ENCODE results near the gene SAMHD1.
"Not testable (repeated sequence)": the region's sequence is repeated elsewhere in the genome, so short reads cannot be mapped to it uniquely, and the experiment has no call there.

The SAMHD1 gene

DNA sequence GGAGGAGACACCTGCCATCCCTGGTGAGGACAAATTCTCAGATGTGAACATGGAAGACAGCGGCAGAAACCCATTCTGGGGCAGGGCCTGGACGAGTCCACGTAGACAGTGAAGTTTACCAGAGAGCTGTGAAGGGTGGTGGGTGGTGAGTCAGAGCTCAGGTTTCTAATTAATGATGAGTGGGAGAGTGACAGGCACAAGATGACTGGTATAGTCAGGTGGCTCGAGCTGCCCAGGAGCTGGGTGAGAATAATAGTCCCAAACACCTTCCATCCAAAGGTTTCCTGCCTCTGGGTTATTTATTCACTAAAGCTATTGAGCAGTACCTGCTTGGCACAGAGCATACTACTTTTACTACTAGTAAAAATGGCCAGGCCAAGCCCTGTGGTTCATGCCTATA is 69.6 kb downstream of the SAMHD1 start:
- Histone ChIP-seq H3K36me3 (ENCODE audit: insufficient read depth, low read length) (no peaks in the 10 kb centered on the region), H3K9me3 (ENCODE audit: control insufficient read depth, insufficient read depth, low read length) (no peaks in the 10 kb centered on the region), H3K4me1 (ENCODE audit: insufficient read depth, low read length) (peaks cover 3% of the 10 kb centered on the region; the same call in 1 of the 2 replicates), H3K9ac (ENCODE audit: low read depth, low read length) (no peak overlapping the region)

DNA sequence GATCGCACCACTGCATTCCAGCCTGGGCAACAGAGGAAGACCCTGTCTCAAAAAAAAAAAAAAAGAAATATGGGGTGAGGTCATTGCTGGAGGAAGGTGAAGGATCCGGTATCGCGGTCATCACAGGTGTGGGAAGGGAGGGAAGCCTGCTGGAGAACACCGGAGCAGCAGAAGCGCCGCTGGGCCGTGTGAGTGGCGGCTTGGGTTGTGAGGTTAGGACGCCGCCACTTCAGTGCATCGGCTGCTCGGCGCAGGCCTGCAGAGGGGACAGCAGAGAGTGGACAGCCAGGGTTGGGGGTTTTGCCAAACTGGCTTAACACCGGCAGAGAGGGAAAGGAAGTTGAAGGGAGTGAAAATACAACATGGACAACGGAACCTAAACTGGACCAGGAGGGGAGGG is 70.2 kb downstream of the SAMHD1 start:
- no peak overlapping the region for H3K9ac ChIP-seq (ENCODE audit: low read depth, low read length)
- no peaks in the 10 kb centered on the region for H3K4me1 ChIP-seq (ENCODE audit: insufficient read depth, low read length)
- no peaks in the 10 kb centered on the region for H3K36me3 ChIP-seq (ENCODE audit: insufficient read depth, low read length)

DNA sequence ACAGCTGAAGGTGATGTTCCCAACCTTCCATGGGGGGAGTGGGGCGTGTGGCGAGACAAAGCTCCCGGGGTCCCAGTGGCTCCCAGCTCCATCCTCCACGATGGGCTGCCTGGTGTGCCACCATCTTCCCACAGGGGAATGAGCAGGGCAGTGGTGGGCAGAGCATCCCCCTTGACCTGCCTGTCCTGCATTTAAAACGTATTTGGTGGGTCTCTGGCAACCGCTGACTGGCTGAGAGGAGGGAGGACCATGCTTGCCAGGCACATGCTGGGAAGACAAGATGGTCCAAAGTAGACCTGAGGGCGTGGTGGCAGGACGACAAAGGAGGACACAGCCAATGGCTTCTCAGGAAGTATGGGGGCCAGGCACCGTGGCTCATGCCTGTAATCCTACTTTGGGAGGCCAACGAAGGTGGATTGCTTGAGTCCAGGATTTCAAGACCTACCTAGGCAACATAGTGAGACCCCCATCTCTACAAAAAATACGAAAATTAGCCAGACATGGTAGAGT is 70.7 kb downstream of the SAMHD1 start:
- H3K9ac ChIP-seq (ENCODE audit: low read depth, low read length) = no peak overlapping the region

More for the DNA sequence above, 70.2 kb downstream of the SAMHD1 start:
- H3K9me3 ChIP-seq (ENCODE audit: control insufficient read depth, insufficient read depth, low read length) = no peaks in the 10 kb centered on the region

DNA sequence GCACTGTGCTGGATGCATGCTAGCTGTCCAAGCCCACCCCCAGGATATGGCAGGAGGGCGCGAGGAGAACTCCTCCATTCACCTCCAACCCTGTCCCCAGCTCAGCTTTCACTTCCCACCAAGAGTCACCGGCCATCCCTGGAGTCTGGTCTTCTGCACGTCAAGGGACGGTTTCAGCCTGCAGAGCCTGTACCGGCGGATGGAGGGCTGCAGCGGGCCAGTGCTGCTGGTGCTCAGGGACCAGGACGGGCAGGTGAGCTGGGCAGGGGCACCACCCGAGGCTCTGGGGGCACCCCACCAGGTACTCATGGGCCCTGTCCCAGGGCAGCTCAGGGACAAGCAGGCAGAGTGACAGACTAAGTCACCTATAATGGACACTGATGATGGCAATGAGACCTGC is 72.6 kb downstream of the SAMHD1 start:
- Histone ChIP-seq H3K9ac (ENCODE audit: low read depth, low read length) (no peak overlapping the region), H3K36me3 (ENCODE audit: insufficient read depth, low read length) (no peaks in the 10 kb centered on the region), H3K4me1 (ENCODE audit: insufficient read depth, low read length) (no peaks in the 10 kb centered on the region), H3K9me3 (ENCODE audit: control insufficient read depth, insufficient read depth, low read length) (no peaks in the 10 kb centered on the region)

More for the DNA sequence above, 70.7 kb downstream of the SAMHD1 start:
- H3K4me1 ChIP-seq (ENCODE audit: insufficient read depth, low read length) = no peaks in the 10 kb centered on the region
- no peaks in the 10 kb centered on the region for H3K9me3 ChIP-seq (ENCODE audit: control insufficient read depth, insufficient read depth, low read length)
- no peaks in the 10 kb centered on the region for H3K36me3 ChIP-seq (ENCODE audit: insufficient read depth, low read length)

DNA sequence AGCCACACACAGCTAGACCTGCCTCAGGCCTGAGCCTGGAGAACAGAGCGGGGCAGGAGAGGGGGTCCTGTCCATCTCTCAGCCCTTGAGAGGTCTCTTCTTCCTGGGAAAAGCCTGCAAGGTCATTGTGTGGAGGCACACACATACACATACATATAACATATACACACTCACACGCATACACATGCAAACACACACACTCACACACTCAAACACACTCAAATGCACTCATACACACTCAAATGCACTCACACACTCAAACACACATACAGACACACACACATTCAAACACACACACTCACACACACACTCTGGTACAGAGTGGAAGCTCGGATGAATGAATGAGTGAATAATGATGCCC is 75.1 kb downstream of the SAMHD1 start:
- no peaks in the 10 kb centered on the region for H3K36me3 ChIP-seq (ENCODE audit: insufficient read depth, low read length)
- no peaks in the 10 kb centered on the region for H3K9me3 ChIP-seq (ENCODE audit: control insufficient read depth, insufficient read depth, low read length)
- peaks cover 5% of the 10 kb centered on the region; the same call in 1 of the 2 replicates for H3K4me1 ChIP-seq (ENCODE audit: insufficient read depth, low read length)
- no peak overlapping the region for H3K9ac ChIP-seq (ENCODE audit: low read depth, low read length)

DNA sequence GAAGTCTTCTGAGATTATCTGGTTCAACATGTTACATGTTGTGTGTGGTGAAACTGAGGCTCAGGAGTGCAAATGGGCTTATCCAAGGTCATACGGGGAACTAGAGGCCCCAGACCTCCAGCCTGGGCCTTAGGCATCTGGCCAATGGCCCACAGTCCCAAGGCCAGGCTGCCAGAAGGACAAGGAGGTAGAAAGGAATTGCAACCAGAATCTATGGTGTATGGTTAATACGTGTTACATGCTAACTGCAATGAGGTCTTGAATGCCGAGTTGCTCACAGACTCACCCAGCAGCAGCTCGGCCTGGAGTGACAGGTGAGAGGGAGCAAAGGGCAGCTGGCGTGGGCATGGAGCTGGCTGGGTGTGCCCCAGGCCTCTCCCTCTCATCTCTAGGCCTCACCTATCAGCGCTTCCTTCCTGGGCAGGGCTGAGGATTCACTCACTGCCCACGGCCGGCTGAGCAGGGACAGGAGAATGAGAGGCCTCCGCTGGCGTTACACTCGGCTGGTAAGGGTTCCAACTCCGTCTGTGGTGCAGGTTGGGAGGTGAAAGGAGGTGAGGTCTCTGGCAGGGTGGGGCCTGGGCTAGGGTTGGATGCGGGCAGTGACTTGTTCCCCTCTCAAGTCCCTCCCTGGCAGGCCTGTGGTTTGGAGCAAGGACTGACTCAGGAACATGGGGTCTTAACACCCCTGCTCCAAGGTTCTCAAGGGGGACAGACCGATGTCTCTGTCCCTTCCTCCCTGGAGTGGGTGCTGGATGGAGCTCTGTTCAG is 75.6 kb downstream of the SAMHD1 start, which contains the start of gene TLDC2:
TSS of gene TLDC2 (plus strand) at position 437 of the 771 bp plus-strand sequence. CDS start at position 474, 37 bp downstream.
- no peaks in the 10 kb centered on the region for H3K36me3 ChIP-seq (ENCODE audit: insufficient read depth, low read length)
- no peaks in the 10 kb centered on the region for H3K9me3 ChIP-seq (ENCODE audit: control insufficient read depth, insufficient read depth, low read length)
- H3K4me1 ChIP-seq (ENCODE audit: insufficient read depth, low read length) = peaks cover 5% of the 10 kb centered on the region; the same call in 1 of the 2 replicates
- H3K9ac ChIP-seq (ENCODE audit: low read depth, low read length) = no peak within 1 kb of the TSS

DNA sequence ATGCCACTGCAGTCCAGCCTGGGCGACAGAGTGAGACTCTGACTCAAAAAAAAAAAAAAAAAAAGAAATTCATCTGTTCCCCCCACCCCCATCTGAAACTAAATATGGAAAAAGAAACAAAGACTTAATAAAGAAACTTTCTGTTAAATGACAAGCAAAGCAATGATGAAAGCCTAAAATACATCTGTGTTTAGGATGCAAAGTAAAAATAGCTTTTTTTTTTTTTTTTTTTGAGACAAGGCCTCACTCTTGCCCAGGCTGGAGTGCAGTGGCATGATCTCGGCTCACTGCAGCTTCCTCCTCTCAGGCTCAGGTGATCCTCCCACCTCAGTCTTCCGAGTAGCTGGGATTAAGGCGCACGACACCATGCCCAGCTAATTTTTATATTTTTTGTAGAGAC is 76.4 kb downstream of the SAMHD1 start:
- not testable (repeated sequence) for H3K4me1 ChIP-seq (ENCODE audit: insufficient read depth, low read length); H3K9me3 ChIP-seq (ENCODE audit: control insufficient read depth, insufficient read depth, low read length); H3K9ac ChIP-seq (ENCODE audit: low read depth, low read length); H3K36me3 ChIP-seq (ENCODE audit: insufficient read depth, low read length)

DNA sequence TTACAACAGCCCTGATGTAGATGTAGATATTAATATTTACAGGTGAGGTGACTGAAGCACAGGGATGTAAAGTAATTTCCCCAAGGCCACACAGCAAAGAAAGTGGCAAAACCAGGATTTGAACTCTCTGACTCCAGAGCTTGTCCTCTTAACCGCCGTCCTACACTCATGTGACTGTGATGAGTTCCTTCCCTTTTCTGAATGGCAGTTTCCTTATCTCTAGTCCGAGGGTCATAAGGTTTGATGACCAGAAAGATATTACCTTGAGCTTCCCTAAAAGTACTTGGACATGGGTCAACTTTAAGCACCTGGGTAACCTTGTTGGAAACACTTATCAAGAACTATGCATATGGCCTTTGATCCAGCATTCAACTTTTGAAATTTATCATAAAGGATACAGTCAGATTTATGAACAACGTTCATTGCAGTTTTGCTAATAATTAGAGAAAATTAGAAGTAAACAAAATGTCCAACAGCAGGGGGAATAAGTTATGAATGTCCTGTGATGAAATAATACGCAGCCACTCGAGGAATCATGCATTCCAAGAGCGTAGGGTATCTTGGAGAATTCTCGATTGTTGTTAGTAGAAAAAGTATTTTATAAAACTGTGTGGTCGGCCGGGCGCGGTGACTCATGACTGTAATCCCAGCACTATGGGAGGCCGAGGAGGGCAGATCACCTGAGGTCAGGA is 77.9 kb downstream of the SAMHD1 start:
- no peaks in the 10 kb centered on the region for H3K36me3 ChIP-seq (ENCODE audit: insufficient read depth, low read length)
- H3K4me1 ChIP-seq (ENCODE audit: insufficient read depth, low read length) = peaks cover 5% of the 10 kb centered on the region; the same call in 1 of the 2 replicates
- H3K9me3 ChIP-seq (ENCODE audit: control insufficient read depth, insufficient read depth, low read length) = no peaks in the 10 kb centered on the region

DNA sequence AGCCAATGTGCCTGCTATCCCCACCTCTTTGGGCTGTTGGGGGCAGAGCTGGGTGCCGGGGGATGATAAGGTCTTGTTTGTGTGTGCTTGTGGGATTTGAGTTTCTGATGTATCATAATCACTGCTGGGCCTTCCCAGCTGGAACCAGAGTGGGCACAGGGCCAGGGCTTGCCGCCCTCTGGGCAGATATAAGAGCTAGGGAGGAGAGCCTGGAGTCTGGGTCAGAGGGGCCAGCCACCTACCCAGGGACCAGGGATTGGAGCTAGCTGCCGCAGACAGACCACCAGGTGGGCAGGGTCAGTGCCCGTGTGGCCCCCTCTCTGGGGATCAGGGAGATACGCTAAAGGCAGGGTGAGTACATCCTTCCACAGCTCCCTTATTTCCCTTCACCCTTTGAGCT is 78.7 kb downstream of the SAMHD1 start:
- H3K36me3 ChIP-seq (ENCODE audit: insufficient read depth, low read length) = no peaks in the 10 kb centered on the region
- no peak overlapping the region for H3K9ac ChIP-seq (ENCODE audit: low read depth, low read length)
- peaks cover 5% of the 10 kb centered on the region; the same call in 1 of the 2 replicates for H3K4me1 ChIP-seq (ENCODE audit: insufficient read depth, low read length)
- no peaks in the 10 kb centered on the region for H3K9me3 ChIP-seq (ENCODE audit: control insufficient read depth, insufficient read depth, low read length)

More for the DNA sequence above, 77.9 kb downstream of the SAMHD1 start:
- H3K9ac ChIP-seq (ENCODE audit: low read depth, low read length) = no peak overlapping the region

DNA sequence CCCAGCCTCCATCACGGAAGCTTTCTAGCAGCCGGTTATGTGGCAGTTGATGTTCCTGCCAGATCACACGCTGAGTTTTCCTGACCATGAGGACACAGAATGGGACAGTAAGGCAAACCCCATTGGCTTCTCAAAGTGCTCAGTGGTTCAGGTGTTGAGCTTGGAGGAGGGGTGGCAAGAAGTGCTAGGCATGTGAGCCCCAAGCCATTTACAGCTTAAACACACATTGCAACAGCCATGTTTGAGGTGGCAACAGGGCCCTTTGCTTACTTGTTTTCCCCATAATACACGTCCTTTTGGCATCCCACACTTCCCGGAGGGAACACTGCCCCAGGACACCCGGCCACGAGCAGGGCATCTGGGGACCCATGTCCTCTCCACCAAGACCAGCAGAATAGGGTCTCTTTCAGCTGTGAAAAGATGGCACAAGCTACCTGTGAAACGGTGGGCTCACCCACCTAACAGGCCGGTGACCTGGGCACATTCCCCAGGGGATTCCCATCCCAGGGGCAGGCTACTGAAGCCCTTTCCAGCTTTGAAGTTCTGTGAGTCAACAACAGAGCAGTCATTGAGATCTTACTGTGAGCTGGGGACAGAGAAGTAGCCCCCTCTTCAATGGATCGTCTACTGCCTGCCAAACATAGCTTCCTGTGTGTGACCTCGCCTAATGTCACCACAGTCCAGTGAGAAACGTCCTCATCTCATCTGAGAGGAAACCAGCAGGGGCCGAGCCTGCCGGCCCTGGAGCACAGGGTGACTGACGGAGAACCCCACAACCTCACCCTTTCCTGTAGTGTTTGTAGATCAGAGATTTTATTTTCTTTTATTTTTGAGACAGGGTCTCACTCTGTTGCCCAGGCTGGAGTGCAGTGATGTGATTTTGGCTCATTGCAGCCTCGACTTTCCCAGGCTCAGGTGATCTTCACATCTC is 79.6 kb downstream of the SAMHD1 start:
- no peaks in the 10 kb centered on the region for H3K36me3 ChIP-seq (ENCODE audit: insufficient read depth, low read length)
- no peaks in the 10 kb centered on the region for H3K9me3 ChIP-seq (ENCODE audit: control insufficient read depth, insufficient read depth, low read length)
- peaks cover 5% of the 10 kb centered on the region; the same call in 1 of the 2 replicates for H3K4me1 ChIP-seq (ENCODE audit: insufficient read depth, low read length)
- H3K9ac ChIP-seq (ENCODE audit: low read depth, low read length) = no peak overlapping the region

DNA sequence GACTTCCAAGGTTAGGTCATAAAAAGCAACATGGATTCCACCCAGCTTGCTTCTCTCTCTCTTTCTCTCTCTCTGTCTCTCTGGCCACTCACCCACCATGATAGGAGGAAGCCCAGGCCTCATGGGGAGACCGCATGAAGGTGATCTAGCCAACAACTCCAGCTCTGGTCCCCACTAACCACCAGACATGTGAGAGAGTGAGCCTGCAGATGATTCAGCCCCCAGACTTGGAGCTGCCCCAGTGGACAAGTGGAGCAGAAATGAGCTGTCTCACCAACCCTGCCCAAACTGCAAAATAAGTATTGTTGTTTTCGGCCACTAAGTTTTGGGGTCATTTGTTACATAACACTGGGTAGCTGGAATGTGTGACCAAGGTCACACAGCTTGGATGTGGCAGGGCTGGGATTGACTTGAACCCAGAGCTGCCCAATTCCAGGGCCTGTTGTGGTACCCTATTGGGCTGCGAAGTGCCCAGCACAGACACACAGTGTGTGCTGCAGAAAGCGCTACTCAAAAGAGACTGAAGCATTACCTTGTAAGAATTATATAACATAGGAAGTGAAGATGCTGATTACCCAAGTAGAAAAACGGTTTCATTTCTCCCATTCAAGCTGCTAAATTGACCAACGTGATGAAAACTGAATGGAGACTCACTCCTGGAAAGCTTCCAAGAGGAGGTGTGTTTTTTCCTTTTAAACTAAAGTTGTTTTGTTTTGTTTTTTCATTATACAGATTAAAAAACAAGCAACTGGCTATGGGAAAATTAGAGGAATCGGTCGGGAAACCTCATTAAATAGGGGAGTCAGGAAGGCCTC is 84.6 kb downstream of the SAMHD1 start:
- Histone ChIP-seq H3K36me3 (ENCODE audit: insufficient read depth, low read length) (no peaks in the 10 kb centered on the region), H3K4me1 (ENCODE audit: insufficient read depth, low read length) (peaks cover 8% of the 10 kb centered on the region; the same call in 1 of the 2 replicates), H3K9ac (ENCODE audit: low read depth, low read length) (no peak overlapping the region), H3K9me3 (ENCODE audit: control insufficient read depth, insufficient read depth, low read length) (no peaks in the 10 kb centered on the region)

DNA sequence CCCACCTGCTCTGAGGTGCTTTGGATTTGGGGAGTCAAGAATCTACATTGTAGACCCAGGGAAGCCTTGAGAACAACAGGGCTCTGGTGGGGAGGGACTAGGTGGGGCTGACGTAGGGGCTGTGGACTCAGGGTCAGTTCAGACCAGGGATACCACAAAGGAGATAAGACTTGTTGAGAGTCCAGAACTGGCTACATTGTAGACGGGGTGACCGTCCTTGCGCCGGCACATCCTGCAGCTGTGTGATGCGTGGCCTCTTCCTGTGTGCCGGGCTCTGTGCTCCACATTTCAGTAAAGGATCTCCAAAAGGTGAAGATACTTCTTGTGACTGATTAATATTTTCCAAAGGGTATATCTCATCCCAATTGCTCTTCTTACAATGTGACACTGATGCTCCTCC is 85.3 kb downstream of the SAMHD1 start:
- no peak overlapping the region for H3K9ac ChIP-seq (ENCODE audit: low read depth, low read length)
- peaks cover 10% of the 10 kb centered on the region for H3K4me1 ChIP-seq (ENCODE audit: insufficient read depth, low read length)
- no peaks in the 10 kb centered on the region for H3K9me3 ChIP-seq (ENCODE audit: control insufficient read depth, insufficient read depth, low read length)
- H3K36me3 ChIP-seq (ENCODE audit: insufficient read depth, low read length) = no peaks in the 10 kb centered on the region

DNA sequence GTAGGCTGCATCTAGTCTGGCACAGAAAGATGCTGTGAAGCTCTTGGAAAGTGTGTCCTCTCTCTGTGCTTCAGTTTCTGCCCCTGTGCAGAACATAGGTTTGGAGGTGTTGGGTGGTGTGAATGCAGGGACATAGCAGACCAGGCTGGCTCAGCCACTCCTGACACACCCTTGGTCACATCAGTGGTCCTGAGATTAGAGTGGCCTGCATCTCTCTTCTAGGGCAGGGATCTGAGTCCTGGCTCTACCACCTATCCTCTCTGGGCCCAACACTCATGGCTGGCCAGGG is 85.7 kb downstream of the SAMHD1 start:
- Histone ChIP-seq H3K36me3 (ENCODE audit: insufficient read depth, low read length) (no peaks in the 10 kb centered on the region), H3K9me3 (ENCODE audit: control insufficient read depth, insufficient read depth, low read length) (no peaks in the 10 kb centered on the region), H3K4me1 (ENCODE audit: insufficient read depth, low read length) (peaks cover 14% of the 10 kb centered on the region), H3K9ac (ENCODE audit: low read depth, low read length) (no peak overlapping the region)
